ENCODE data around the gene WWOX.
A peak's percentile ranks its signal among the peaks of the same experiment; 100 is the strongest.
"Not testable (repeated sequence)": the region's sequence is repeated elsewhere in the genome, so short reads cannot be mapped to it uniquely, and the experiment has no call there.

Gene WWOX

DNA sequence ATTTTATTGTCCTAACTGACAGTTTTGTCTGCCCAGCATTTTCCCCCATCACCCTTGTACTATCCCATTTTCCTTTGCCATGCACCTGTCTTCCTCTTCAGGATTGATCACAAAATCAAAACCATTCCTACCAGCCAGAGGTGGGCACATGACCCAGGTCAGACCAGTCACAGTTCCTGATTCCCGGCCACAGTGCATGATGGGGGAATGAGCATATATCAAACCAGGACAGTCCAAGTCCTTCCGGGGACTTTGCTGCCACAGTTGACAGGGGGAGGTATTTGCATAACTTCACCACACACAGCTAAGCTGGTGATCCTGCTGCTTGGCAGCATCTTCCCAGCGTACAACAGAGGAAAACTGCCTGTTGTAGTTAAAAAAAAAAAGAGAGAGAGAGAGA, 493.9 kb downstream of the WWOX start:
- peak; percentile 17 for DNase-seq

- no peak for DNase-seq
These were observed 494.7 kb downstream of the WWOX start for GRCh38 chr16:78594191-78594590.

DNA sequence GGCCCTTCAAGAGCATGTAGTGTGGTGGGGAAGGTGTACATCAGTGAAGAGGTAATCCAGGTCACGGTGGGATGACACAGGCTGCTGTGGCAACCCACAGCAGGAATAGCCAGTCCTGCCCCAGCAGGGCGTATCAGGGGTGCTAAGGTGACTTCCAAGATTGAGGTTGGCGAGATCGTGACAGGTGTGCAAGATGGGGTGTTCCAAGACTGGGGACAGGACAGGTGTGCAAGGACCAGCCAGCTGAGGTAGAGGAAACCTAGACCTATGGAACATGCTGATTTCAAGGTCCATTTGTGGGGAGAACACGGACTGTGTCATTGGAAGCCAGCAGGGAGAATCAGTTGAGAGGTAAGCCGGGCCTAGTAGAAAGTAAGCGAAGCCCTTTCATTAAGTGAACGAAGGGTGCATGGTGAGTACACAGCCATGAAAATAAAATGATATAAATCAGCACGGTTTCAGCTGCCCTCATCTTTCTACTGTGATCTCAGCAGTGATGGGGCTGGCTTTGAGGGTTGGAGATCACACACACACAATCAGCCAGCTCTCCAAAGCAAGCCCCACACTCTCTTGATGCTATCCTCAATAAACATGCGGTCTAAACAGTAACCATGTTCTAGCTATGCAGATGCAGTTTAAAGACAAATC, 497.0 kb downstream of the WWOX start:
- DNase-seq, result no peak

DNA sequence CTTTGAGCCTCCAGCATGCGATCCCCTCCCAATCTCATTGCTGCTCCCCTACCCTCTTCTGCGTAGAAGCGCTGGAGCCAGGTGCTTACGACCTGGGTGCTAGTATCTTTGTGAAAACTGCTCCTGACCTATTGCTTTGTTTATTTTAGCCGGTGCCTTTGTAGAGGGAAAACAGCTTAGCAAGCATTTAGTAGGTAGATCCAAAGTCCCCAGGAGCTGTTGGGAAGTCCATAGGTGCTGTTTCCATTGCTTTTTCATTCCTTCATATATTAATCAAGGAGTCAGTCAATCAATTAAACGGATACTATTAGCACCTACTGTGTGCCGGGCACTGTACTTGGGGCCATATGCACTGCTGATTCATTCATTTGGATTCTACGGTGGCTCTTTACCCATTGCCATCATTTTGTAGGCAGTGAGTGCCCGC, 497.6 kb downstream of the WWOX start:
- no peak for DNase-seq

DNA sequence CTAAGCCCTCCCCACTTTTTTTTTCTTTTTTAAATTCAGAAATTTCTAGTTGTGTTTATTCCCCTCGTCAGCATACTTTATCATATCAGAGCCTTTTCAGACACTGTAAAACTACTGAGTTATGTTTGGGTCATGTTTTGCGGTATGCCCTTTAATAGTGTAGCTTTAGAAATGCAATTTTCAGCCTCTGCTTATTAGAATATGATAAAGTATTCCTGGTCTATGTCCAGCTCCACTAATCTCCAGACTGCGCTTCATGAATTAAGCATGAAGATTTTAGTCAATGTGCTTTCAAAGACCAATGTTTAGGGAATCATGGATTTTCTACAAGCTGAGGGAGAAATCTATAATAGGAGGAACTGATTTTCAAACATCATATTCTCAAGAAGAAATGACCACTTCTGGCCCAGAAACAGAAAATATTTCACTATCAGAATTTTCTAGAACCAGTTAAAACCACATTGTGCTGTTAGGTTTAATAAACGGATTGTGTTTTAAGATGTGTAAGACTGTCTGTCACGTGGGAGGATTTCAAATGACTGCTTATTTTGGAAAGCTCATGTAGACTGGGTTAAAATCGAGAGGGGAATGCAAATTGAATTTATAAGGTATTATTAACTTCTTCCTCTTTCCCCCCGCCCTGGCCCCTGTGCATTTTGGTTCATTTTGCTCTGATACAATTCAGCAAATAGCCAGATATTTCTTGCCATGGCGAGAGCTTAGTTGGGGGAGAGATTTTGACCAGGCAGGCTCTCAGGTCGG, 498.5 kb downstream of the WWOX start:
- no peak for DNase-seq

- DNase-seq, result no peak
These were observed 499.8 kb downstream of the WWOX start for GRCh38 chr16:78599271-78599670.

DNA sequence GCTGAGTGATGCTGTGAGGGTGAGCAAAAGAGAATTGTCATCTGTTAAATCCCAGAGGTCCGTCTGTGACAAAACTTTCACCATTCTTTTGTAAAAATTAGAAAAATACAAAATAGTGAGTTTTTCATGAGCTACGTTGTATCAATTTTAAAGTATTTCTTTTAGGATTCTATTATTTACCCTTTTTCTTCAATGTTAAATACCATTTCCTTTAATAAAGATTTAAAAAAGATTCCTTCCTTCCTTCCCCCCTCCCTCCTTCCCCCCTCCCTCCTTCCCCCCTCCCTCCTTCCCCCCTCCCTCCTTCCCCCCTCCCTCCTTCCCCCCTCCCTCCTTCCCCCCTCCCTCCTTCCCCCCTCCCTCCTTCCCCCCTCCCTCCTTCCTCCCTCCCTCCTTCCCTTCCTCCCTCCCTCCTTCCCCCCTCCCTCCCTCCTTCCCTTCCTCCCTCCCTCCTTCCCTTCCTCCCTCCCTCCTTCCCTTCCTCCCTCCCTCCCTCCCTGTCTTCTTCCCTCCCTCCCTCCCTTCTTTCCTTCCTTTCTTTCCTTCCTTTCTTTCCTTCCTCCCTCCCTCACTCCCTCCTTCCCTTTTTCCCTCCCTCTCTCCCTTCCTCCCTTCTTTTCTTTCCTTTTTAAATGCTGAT, 505.1 kb downstream of the WWOX start:
- not testable (repeated sequence) for DNase-seq

DNA sequence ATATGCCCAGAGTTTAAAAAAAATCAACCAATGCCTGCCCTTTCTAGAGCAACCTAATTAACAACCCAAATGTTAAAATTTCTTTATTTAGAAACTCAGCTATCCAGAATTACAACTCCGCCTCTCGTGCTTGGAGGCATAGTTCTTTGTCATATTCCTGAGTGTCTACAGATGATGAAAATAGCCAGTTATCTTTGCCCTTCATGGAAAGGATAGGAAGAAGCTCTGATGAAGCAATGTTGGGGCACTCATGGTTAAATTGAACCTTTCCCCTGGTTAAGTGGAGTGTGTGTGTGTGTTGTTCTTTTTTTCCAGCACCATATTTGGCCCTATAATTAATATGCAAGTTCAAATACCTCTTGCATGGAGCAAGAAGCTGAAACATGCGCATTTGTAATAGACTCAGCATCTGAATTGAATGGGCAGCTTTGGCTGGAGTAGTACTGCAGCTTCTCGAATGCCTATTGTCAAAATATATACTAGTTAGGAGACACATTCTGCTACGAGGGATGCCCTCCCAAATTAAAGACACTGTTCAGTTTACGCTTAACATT, 506.2 kb downstream of the WWOX start:
- no peak for DNase-seq

DNA sequence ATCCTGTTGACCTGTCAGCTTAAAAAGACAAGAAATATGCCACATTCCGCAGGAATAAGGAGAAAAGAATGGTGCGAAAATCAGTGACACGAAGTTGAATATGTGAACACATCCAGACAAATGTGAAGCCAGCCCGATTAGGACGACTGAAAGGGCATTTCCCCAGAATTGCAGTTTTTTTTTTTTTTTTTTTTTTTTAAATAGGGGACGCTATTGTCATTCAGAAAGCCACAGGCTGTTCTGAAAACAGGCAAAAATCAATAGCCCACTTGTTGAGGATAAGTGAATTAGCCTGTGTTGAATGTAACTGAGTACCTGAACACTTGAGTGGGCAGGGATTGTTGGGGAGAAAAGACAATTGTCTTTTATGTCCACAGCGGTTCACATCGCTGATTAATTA, 507.1 kb downstream of the WWOX start:
- no peak for DNase-seq

DNA sequence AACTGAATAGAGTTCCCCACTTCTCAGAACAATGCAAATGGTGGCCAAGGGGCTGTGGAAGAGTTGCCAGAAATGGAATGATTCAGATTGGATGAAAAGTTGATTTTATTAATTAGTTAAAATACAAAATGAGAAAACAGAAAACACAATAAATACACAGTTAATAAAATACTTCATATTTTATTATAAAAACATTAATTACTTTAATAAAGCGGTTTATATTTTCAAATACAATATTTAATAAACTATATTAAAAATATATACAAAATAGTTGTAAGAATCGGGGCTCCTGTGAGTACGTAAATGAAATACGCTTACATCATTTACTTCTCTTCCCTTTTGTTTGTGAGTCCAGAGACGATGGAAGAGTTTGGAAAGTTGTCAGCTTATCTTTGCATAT, 507.6 kb downstream of the WWOX start:
- DNase-seq, result no peak

DNA sequence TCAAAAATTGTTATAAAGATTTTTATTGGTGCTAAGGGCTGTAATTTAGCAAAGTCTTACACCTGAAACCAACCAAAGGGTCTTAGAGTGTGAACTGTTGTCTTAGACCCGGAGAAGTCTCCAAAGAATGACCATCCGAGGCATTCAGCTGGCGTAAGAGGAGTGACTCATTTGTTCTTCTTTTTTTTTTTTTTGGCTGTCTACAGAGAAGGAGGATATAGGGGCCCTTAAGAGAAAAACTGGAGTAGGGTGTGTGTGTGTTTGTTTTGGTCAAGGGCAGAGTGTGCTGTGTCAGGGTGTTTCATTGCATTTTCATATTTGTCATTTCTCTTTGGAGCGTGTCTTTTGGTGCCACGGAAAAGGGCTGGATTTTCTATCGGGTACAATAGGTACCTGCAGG, 508.0 kb downstream of the WWOX start:
- no peak for DNase-seq

DNA sequence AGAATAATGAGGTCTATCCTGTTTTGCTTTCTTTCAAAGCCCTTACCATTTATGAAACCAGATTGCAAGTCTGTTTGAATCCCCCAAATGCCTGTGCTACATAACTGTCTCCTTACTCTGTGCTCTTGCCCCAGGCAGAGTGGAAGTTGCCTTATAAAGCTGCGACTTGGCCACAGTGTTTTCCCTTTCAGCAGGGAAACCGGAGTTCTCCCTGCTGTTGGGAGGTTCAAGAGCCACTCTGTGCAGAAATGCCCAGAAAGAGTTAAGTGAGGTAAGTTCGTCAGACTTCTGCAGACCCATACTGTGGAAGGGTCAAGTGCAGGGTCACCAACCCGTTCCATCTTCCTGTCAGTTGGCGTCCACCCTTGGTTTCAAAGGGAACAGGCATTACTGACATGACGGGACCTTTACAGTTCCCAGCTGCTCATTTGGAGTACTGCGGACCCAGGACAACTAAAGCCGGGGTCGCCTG, 508.9 kb downstream of the WWOX start:
- DNase-seq, result no peak

GRCh38 chr16:78609402-78610274, 510.2 kb downstream of the WWOX start:
- DNase-seq, result no peak

DNA sequence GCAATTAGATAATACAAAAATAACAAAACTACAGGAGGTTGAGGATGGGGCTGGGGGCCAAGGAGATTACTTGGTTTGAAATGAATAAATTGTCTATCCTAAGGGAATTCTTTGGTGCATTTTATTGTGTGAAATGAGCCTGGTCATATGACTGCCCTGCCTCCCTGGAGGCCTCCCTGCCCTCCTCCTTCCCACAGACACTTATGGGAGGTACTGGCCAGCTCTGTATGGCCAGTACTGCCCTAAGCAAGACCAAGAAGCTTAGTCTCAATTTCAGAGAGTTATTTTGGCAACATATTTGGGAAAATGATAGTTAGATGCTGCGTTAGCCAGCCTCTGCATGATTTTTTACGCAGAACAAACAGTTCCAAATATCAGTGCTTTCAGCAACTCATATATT, 511.9 kb downstream of the WWOX start:
- no peak for DNase-seq

DNA sequence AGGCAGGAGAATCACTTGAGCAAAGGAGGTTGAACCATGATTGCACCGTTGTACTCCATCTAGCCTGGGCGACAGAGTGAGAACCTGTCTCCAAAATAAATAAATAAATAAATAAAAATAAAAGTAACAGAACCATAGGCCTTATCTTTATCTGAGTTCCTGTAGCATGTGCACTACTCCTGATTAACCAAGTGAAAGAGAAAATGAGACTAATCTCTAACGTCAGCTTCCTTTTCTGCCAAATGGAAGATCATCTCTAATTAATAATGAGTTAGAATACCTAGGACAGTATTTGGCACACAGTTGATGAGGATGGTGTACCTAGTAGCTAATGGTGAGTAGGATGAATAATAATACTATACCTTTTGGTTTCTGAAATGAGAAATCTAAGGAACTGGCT, 520.4 kb downstream of the WWOX start:
- no peak for DNase-seq

GRCh38 chr16:78620291-78620690, 520.8 kb downstream of the WWOX start:
- DNase-seq, result no peak

- no peak for DNase-seq
These were observed 524.3 kb downstream of the WWOX start for GRCh38 chr16:78623796-78624195.

DNA sequence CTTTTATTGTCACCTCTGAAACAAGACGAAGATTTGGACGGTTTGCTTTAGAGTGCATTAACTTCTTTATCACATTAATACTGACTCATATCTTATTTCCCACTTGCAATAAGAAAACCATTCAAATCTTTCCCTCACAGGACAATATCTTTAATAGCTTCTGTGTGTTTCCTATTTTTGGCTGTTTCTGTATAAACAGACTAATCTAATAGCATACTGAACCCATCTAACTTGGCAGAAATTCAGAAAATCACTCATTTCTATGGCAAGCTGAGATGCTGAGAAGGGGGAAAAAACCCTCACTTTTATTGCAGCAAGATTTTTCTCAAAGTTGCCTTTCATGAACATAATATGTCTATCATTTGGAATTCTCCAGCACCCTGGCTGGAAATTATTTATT, 524.9 kb downstream of the WWOX start:
- DNase-seq, result no peak

GRCh38 chr16:78628461-78629045, 529.1 kb downstream of the WWOX start:
- no peak for DNase-seq

- DNase-seq, result no peak
These were observed 529.7 kb downstream of the WWOX start for GRCh38 chr16:78629173-78629572.

GRCh38 chr16:78630102-78630501, 530.6 kb downstream of the WWOX start:
- DNase-seq, result no peak

GRCh38 chr16:78633551-78633950, 534.1 kb downstream of the WWOX start:
- no peak for DNase-seq

Measured in NCI-H526 treated with DMSO at 0.1 percent for 48 hours (cell line).